Esophagus squamous epithelium (tissue), 5 donors: Measurements from ENCODE around the gene MIER2. TPM values are rescaled to one million over a fixed set of nuclear protein-coding genes. Genes with fewer than 3 reads are reported as not detected.
"Not testable (repeated sequence)": the region's sequence is repeated elsewhere in the genome, so short reads cannot be mapped to it uniquely, and the experiment has no call there.

Experiments used
- DNase-seq: peaks from one replicate; lab custom pipeline; 2025; lab: John Stamatoyannopoulos, UW
- H3K27ac ChIP-seq, 4 donors: fragments of 200-600 bp; sonication (generic); one replicate each; pipeline ENCODE4 v1.5.1; 2016 to 2019; ENCODE audit warnings: mild to moderate bottlenecking in 1 of 4
- H3K27me3 ChIP-seq, 4 donors: fragments of 200-600 bp; sonication (generic); 1 replicate in 3 of 4; 2 replicates in 1 of 4; pipeline versions ENCODE4 v1.5.1 to v1.6.0; 2017 to 2021; ENCODE audit warnings: antibody characterized with exemption in 1 of 4
- H3K36me3 ChIP-seq, 3 donors: fragments of 200-600 bp; sonication (generic); one replicate each; pipeline ENCODE4 v1.5.1; 2016 to 2019
- H3K4me1 ChIP-seq, 3 donors: fragments of 200-600 bp; sonication (generic); one replicate each; pipeline ENCODE4 v1.5.1; 2017 to 2019
- H3K4me3 ChIP-seq, 4 donors: fragments of 200-600 bp; sonication (generic); 1 replicate in 3 of 4; 2 replicates in 1 of 4; pipeline ENCODE4 v1.5.1; 2016 to 2019; ENCODE audit warnings: mild to moderate bottlenecking in 2 of 4, moderate library complexity in 1 of 4
- H3K9me3 ChIP-seq, 3 donors: fragments of 200-600 bp; sonication (generic); one replicate each; pipeline ENCODE4 v1.5.1; 2016 to 2019
- CTCF ChIP-seq, 6 experiments: fragments of 450-650 bp in 4 of 6; fragments of 200-600 bp in 2 of 6; sonication (generic) in 2 of 6; IDR thresholded peaks; one replicate each; pipeline ENCODE4 v1.5.1; 2016 to 2019; ENCODE audit warnings: antibody characterized with exemption in 6 of 6, mild to moderate bottlenecking in 4 of 6, moderate library complexity in 4 of 6
- POLR2A ChIP-seq, 4 donors: fragments of 450-650 bp; IDR thresholded peaks; one replicate each; pipeline ENCODE4 v1.6.1; 2017; ENCODE audit warnings: antibody characterized with exemption in 4 of 4, mild to moderate bottlenecking in 4 of 4, moderate library complexity in 3 of 4
- WGBS, 2 donors: methylation state at CpG; one replicate each; pipeline ENCODE4 v1.1.5; 2018; 5-methylcytosine and 5-hydroxymethylcytosine counted together
- intact Hi-C: fragments of 100-400 bp; cut with DNase I; formaldehyde crosslinking; loops from one replicate; pipeline ENCODE4 v1.15.0; 2022
- total RNA-seq, 4 donors: library from RNA; depleted of rRNA; stranded (reverse); fragments of >200 nt; gene quantifications; one replicate each; pipeline ENCODE4 v1.1.0, GENCODE V29; 2016
- donor health status: DM: yes; HTN: yes; CAD: no.

The MIER2 gene
- total RNA-seq, 4 donors from 2014 or later: 11.7 to 31.5 (median 14.9) TPM

DNA sequence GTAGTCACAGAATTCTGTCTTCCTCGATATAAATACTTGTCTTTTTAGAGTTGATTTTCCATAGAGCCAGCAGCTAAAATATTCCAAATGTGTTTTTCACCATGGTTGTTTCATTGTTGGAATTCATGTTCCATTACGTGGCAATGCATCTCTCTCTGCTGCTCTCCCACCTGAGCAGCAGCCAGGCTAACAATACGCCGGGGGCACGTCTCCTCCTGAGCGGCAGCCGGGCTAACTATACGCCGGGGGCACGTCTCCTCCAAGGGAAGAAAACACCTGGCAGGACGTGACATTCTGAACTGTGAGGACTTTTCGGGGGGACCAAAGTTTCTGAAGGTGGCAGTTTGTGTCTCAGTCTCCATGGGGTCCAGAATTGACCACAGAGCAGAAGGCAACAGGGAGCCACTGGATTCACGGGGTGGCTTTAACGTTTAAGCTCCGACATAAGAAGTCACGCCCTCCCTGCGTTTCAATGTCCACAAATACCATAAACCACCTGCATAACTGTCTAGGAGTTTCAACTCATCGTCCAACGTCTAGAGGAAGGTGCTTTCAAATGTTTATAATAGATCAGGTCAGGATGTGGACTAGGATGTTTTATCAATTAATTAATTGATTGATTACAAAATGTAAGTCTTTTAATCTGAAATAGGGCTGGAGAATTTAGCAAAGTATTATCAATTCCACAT lies 68.5 kb downstream of the MIER2 start:
- TF ChIP-seq POLR2A (IDR thresholded peaks at IDR 0.05): no peak

GRCh38 chr19:275000-275399 lies 69.6 kb downstream of the MIER2 start:
- H3K4me1 ChIP-seq: no peaks in the 10 kb centered on the region
- no peaks in the 10 kb centered on the region for H3K9me3 ChIP-seq
- intact Hi-C loops: no loop called here
- peaks cover 0 to 32% (median 0%) of the 10 kb centered on the region in 4 donors for H3K27me3 ChIP-seq
- DNase-seq: no peak
- H3K4me3 ChIP-seq: no peak overlapping the region
- WGBS, 2 donors: 85 to 96% methylated on average over 9 of the region's 9 CpGs
- TF ChIP-seq CTCF (IDR thresholded peaks at IDR 0.05) (no peak), POLR2A (IDR thresholded peaks at IDR 0.05) (no peak)
- no peak overlapping the region for H3K27ac ChIP-seq
- H3K36me3 ChIP-seq: peaks cover 0 to 3% (median 0%) of the 10 kb centered on the region in 3 donors

More for the DNA sequence above, 68.5 kb downstream of the MIER2 start:
- H3K36me3 ChIP-seq: peaks cover 0 to 14% (median 0%) of the 10 kb centered on the region in 3 donors
- H3K4me1 ChIP-seq: no peaks in the 10 kb centered on the region
- H3K9me3 ChIP-seq: no peaks in the 10 kb centered on the region
- no peak overlapping the region for H3K27ac ChIP-seq
- no peak overlapping the region for H3K4me3 ChIP-seq
- DNase-seq: no peak
- intact Hi-C loops: no loop called here
- WGBS, 2 donors: 87 to 88% methylated on average over 14 to 16 of the region's 19 CpGs
- H3K27me3 ChIP-seq: peaks cover 0 to 43% (median 0%) of the 10 kb centered on the region in 4 donors

GRCh38 chr19:273393-273792 lies 71.2 kb downstream of the MIER2 start:
- 80 to 88% methylated on average over 2 to 6 of the region's 6 CpGs for WGBS, 2 donors
- intact Hi-C loops: no loop called here
- H3K27ac ChIP-seq: no peak overlapping the region
- H3K27me3 ChIP-seq: peaks cover 0 to 36% (median 0%) of the 10 kb centered on the region in 4 donors
- no peak for DNase-seq
- no peak overlapping the region for H3K4me3 ChIP-seq
- no peaks in the 10 kb centered on the region for H3K36me3 ChIP-seq
- H3K4me1 ChIP-seq: no peaks in the 10 kb centered on the region
- TF ChIP-seq CTCF (IDR thresholded peaks at IDR 0.05) (no peak), POLR2A (IDR thresholded peaks at IDR 0.05) (no peak)
- no peaks in the 10 kb centered on the region for H3K9me3 ChIP-seq

- Histone ChIP-seq H3K9me3 (no peaks in the 10 kb centered on the region), H3K36me3 (no peaks in the 10 kb centered on the region), H3K27me3 (peaks cover 0 to 36% (median 0%) of the 10 kb centered on the region in 4 donors), H3K27ac (no peak overlapping the region), H3K4me1 (peaks cover 4 to 10% (median 4%) of the 10 kb centered on the region in 3 donors), H3K4me3 (no peak overlapping the region)
- intact Hi-C loops: no loop called here
- no peak for TF ChIP-seq CTCF (IDR thresholded peaks at IDR 0.05)
- no peak for TF ChIP-seq POLR2A (IDR thresholded peaks at IDR 0.05)
- 64 to 65% methylated on average over 6 of the region's 6 CpGs for WGBS, 2 donors
- DNase-seq: no peak
Measured at GRCh38 chr19:271856-272255, 72.7 kb downstream of the MIER2 start.

GRCh38 chr19:270766-271318 lies 73.8 kb downstream of the MIER2 start:
- Histone ChIP-seq H3K4me1 (peaks cover 6 to 13% (median 7%) of the 10 kb centered on the region in 3 donors), H3K27me3 (peaks cover 0 to 42% (median 1%) of the 10 kb centered on the region in 4 donors)
- H3K4me3 ChIP-seq, DNase-seq, H3K9me3 ChIP-seq, H3K36me3 ChIP-seq, H3K27ac ChIP-seq, intact Hi-C loops: not testable (repeated sequence)
- WGBS, 2 donors: 84 to 88% methylated on average over 3 to 4 of the region's 12 CpGs

DNA sequence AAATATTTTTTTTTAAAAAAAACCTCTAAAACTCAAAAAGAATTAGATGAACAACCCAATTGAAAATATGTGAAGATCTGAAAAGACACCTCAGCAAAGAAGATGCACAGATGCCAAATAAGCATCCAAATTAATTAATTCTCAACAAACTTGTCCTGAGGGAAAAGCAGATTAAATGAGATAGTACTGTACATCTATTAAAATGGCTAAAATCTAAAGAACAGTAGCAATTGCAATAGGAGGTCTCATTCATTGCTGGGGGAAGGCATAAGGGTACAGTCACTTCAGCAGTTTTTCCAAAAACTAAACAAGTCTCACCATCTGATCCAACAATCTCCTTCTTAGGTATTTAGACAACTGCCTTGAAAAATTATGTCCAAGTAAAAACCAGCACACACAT lies 75.4 kb downstream of the MIER2 start:
- no peak for TF ChIP-seq CTCF (IDR thresholded peaks at IDR 0.05)
- no peak for TF ChIP-seq POLR2A (IDR thresholded peaks at IDR 0.05)
- no peaks in the 10 kb centered on the region for H3K36me3 ChIP-seq
- H3K9me3 ChIP-seq: no peaks in the 10 kb centered on the region
- DNase-seq: no peak
- intact Hi-C loops: no loop called here
- H3K27me3 ChIP-seq: peaks cover 0 to 53% (median 3%) of the 10 kb centered on the region in 4 donors
- H3K4me1 ChIP-seq: peaks cover 6 to 13% (median 7%) of the 10 kb centered on the region in 3 donors
- H3K4me3 ChIP-seq: no peak overlapping the region
- H3K27ac ChIP-seq: no peak overlapping the region
